ENCODE data around the gene SYK.
"Not testable (repeated sequence)": the region's sequence is repeated elsewhere in the genome, so short reads cannot be mapped to it uniquely, and the experiment has no call there.

Gene SYK

DNA sequence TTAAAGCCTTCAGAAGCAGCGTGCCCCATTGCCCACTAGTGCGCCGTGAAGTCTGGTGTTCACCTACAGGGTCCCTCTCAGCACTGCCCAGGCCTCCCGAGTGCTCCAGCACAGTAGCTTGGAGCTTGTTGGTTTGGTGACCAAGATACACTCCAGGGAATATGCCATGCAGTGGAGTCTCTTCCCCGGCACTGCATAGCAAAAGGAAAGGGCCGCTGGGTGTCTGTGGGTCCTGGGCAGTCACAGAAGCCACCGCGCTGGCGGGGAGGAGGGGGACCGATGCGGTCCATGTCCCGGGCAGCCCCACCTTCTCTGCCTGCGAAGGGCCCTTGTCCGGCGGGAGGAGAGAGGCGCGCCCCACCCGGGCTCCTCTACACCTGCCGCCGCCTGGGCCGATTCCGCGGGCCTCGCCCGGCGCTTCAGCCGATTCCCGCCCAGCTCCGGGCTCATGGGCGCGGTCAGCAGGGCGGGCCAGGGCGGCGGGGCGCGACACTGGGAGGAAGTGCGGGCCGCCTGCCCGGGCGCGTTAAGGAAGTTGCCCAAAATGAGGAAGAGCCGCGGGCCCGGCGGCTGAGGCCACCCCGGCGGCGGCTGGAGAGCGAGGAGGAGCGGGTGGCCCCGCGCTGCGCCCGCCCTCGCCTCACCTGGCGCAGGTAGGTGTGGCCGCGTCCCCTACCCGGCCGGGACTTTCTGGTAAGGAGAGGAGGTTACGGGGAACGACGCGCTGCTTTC, at the start of gene SYK:
Gene SYK, plus strand, starts transcription at position 579 of the 732 bp plus-strand sequence. CDS start 42,080 bp downstream, outside the sequence.
- peak; percentile 85 for DNase-seq

DNA sequence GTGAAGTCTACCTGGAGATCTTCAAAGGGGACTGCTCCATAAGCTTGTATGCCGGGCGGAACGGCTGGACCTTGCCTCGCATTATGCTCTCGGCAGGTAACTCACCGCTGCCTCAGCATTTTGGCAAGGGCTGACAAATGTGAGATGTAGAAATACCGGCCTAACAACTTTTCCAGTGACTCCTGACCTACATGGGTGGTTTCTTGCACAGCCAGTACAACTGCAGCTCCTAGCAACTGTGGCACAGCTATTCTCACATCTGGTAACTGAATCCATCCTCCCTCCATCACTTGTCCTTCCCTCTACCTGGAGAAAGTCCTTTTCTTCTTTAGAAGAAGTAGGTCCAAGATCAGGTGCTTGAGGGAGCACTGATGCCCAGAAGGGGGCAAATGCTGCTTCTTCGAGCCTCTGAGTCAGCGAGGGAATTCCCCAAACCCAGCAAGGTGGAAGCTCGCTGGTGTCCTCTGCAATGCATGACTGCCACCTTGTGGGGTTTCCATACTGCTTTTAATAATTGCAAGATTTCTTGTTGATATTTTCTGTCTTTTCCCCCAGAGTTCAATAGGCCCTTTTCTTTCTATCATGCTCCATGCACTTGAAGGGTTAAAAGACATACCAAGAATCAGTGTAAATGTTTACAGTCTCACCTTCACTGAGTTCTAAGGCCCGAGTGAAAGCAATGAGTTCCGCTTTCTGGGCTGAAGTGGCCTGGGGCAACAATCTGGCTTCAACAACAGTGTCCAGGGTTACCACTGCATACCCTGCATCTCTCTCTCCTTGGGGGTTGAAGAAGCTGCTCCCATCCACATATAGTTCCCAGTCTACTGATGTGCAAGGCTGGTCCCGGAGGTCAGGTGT, 45.9 kb upstream of the SYK start:
- peak; percentile 55 for DNase-seq

DNA sequence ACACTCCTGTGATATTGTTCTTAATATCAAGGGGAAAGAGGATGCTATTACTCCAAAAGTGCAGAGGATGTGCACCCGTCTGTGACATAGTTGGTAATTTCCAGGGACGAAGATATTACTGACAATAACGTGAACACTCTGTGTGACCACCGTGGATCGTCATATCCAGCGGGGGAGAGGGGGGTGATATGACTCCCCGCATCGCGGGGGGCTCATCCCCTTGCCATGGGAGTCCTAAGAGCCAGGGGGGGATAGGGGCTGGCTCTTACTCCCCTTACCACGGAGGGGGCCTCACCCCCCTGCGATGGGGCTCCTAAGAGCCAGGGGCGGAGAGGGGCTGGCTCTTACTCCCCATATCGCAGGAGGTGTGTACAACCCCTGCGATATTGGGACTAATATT, 41.0 kb upstream of the SYK start:
- DNase-seq, result not testable (repeated sequence)

GRCh38 chr9:90766731-90767130, 34.9 kb upstream of the SYK start:
- DNase-seq, result no peak

GRCh38 chr9:90767523-90768100, 34.0 kb upstream of the SYK start:
- DNase-seq, result no peak

DNA sequence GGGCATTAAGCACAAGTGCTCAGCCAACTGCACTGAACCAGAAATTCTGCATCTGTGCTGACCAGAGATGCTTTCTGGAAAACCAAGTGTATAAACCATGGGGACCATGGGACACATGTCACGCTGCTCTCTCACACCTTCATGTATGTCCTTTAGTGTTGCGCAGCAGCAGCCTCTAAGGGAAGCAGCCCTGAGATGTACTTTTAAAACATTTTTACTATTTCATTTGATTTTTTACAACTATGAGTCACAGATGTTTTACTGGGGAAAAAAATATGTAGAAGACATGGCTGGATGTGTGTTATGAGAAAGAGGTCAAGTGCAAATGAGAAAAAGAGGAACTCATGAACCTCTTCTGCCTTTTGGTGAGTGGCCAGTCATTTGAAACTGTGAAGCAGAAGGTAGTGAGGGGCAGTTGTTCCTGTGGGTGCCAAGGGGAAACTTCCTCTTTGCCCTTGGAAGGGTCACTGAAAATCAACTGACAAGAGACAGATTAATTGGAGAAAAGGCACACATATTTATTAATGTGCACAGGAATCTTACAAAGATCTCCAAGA, 31.4 kb upstream of the SYK start:
- no peak for DNase-seq

DNA sequence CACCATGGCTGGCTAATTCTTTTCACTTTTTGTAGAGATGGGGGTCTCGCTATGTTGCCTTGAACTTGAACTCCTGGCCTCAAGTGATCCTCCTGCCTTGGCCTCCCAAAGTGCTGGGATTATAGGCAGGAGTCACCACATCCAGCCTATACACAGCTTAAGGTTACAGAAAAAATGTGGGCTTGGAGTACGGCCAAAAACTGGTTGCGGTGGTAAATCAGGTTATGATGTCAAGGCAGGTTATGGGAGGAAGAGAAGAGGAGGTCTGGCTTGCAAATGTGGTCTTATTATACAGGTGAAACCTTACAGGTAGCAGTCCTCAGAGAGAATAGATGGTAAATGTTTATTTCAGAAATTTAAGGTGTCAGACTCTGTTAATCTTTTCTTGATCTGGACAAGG, 30.7 kb upstream of the SYK start:
- peak; percentile 62 for DNase-seq

DNA sequence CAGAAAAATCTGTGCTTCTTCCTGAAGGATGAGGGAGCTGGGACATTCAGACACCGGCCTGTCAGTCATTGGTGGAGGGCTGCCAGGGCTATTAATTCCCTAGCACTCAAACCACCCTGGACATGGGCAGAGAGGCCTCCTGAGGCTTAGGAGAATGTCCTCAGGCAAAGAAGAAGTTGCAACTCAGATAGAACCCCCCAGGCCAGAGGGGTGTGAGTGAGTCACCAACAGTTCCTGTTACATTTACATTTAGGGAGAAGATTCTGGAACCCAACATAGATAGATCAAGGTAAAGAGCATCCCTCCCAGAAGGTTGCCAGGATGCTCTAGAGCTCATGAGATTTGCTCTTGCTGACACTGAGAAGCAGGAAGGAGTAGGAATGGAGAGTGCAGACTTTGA, 29.2 kb upstream of the SYK start:
- no peak for DNase-seq

GRCh38 chr9:90773617-90774016, 28.0 kb upstream of the SYK start:
- DNase-seq, result peak; percentile 47

DNA sequence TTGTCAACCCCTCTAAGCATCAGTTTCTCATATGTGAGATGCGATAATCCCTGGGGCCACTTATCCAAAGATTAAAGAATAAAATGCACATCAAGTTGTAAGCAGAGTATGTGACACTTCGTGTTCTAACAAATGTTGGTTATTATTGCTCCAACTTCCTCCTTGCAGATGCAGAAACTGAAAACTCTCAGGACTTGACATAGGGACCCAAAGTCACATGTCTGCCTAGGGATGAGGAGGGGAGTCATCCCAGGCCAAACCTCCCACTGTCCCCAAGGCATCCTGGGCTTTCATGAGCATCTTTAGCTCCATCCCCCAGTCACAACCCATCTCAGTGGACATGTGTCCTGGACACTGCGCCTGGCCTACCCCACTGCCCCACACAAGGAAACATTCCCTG, 27.5 kb upstream of the SYK start:
- DNase-seq, result no peak

DNA sequence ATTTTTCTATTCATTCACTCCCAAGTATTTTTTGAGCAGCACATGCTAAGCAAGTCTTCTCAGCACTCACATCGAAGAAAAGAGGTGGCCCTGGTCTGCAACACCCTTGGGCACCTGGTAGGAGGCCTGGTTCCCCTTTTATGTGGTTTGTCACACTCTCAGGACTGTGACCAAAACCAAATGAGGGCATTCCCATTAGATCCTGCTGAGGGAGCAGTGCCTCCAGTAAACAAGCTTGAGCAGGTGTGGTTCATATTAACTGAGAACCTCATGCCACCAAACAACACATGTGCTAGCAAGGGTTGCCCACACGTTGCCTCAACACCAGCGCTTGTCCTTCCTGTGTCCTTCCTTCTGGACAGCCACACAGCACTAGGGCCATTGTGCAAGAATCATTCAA, 26.9 kb upstream of the SYK start:
- DNase-seq, result peak; percentile 88

- DNase-seq, result no peak
Measured at GRCh38 chr9:90775657-90776056, 26.0 kb upstream of the SYK start.

- DNase-seq, result no peak
Measured at GRCh38 chr9:90778746-90779145, 22.9 kb upstream of the SYK start.

DNA sequence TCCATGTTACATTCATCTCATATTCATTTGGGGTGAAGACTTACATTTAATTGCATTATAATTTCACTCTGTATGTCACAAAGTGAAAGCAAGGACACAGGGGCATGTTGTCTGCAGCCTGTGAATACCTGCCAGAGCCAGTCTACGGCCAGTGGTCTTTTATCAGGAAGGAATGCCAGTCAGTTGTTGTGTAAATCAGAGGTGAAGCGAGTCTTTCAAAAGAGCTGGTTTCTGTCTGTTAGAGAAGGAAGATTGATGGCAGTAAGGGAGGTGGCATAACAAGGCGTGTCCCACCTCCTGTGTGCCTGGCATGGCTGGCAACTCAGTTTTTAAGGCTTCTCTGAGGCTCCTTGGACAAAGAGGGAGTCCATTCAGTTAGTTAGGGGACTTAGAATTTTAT, 18.1 kb upstream of the SYK start:
- no peak for DNase-seq

- DNase-seq, result no peak
Measured at GRCh38 chr9:90783964-90784363, 17.7 kb upstream of the SYK start.

GRCh38 chr9:90787771-90788460, 13.7 kb upstream of the SYK start:
- no peak for DNase-seq

- DNase-seq, result not testable (repeated sequence)
Measured at GRCh38 chr9:90788527-90788926, 13.1 kb upstream of the SYK start.

- no peak for DNase-seq
Measured at GRCh38 chr9:90789408-90789807, 12.2 kb upstream of the SYK start.

GRCh38 chr9:90789862-90790261, 11.8 kb upstream of the SYK start:
- no peak for DNase-seq

DNA sequence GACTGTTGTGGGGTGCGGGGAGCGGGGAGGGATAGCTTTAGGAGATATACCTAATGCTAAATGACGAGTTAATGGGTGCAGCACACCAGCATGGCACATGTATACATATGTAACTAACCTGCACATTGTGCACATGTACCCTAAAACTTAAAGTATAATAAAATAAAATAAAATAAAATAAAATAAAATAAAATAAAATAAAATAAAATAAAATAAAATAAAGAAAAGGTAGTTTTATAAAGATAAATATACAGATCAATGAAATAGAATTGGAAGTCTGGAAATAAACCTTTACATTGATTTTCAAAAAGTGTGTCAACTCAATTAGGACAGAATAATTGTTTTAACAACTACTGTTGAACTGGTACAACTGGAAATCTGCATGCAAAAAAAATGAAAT, 8.6 kb upstream of the SYK start:
- DNase-seq, result not testable (repeated sequence)

- no peak for DNase-seq
Measured at GRCh38 chr9:90793729-90794128, 7.9 kb upstream of the SYK start.

DNA sequence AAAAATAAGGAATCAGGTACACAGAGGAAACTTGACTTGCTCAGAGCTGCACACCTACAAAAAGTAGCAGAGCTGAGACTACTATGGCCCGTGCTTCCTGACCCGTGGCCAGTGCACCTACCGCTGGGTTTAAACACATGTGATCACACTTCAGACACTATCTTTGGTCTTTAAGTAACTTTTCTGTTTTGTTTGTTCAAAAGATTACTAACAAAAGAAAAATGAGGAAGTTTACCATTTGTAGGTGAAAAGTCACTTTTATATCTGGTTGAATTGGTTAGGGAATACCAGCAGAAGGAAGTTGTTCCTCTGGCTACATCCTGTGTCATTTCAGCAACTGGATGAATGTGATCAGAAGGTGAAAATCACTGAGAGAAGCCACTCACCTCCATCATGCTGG, 6.5 kb upstream of the SYK start:
- DNase-seq, result no peak

DNA sequence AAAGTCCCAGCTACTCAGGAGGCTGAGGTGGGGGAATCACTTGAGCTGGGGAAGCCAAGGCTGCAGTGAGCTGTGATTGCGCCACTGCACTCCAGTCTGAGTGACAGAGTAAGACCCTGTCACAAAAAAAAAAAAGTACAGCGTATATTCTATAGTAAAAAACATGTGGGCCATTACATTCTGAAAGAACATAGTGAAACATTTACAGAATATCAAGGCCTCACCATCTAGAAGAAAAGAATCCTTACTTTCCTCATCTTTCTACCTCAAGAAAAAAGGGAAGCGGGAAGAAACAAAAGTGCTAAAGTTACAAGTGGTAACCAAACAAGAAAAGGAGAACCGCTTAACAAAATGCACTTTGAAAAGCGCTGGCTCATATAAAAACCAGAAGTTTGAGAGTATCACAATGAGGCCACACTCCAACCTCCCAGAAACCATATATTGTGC, 5.7 kb upstream of the SYK start:
- peak; percentile 65 for DNase-seq

Measured in RPMI8226 (cell line).